HG03354 (cell line): ENCODE data around the gene PHF1.
"Not testable (repeated sequence)": the region's sequence is repeated elsewhere in the genome, so short reads cannot be mapped to it uniquely, and the experiment has no call there.

Source experiments
- ATAC-seq: cut with Tn5 transposase; IDR thresholded peaks from one replicate; pipeline ENCODE4 v1.9.1; 2021; ENCODE audit warnings: mild to moderate bottlenecking; ENCODE audit not compliant: unreplicated experiment, poor library complexity, severe bottlenecking

The PHF1 gene

GRCh38 chr6:33390767-33391277 lies 20.0 kb upstream of the PHF1 start:
- ATAC-seq, result no peak

DNA sequence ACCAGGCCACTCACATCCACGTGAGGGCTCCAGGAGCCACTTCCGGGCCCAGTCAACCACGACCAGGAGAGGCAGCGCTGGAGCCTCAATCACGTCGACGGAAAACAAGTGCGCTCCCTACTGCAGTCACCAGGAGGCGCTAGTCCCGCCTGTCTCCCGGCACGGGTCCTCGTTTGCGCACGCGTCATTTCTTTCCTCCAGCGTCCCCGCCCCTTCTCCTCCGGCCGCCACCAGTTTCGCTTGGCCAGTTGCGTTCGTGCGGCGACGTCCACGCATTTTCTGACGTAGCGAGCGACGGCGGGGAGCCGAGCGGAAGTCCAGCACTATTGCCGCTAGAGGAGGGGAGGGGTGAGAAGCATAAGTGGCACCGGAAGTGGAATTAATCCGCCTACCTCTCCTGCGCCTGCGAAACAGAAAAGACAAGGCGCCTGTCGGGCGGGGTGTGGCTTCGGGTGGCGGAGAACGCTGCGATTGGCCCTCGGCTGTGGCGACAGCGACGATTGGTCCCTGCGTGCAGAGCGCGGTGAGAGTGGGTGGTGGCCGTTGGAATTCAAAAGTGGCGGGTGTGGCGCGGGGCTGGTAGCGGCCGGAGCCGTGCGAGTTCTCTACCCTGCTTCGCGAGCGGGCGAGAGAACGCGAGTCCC lies 19.4 kb upstream of the PHF1 start, which contains the start of gene KIFC1:
KIFC1 (plus strand) TSS at position 546 of the 644 bp plus-strand sequence. CDS start 163 bp downstream, outside the sequence.
- peak; percentile 89 for ATAC-seq

DNA sequence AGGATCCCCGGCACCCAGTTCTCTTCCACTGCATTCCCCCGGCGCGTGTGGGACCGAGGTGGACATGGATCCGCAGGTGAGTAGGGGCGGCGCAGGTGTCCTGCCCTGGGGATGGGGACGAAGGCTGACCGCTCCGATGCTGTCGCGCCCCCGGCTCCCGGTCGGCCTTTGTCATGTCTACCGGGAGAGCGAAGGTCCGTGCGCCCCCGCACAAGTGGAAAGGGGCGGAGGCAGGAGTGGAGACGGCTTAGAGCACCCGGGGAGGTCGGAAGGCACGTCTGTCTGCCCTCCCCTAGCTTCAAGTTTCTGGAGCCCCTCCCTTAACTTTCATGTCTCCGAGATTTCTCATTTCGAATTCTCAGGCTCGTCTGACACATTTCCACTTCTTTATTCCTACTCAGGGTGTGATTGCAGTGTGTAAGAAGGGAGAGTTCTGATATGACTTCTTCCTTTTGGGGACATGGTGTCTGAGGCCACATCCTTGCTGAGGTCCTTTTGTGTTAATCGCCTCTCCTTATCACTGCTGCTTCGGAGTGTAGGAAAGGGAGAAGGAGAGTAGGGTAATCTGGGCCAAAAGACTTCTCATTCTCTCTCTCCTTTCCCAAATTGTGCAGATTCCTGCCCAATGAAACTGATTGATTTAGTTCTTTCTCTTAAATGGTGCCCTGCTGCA lies 18.8 kb upstream of the PHF1 start:
- no peak for ATAC-seq

DNA sequence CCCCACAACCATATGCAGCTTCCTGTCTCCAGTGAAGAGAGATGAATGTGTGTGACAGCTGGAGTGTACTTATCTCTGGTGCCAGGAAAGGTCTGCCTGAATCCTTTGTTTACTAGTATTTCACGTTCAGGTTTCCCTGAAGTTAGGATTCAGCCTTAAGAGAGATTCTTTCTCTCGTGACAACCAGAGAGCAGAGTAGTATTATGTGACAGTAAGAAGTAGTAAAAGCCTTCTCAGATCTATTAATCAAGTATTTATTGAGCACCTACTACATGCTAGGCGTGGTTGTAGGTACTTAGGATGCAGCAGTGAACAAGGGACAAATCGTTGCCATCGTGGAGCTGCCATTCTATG lies 18.2 kb upstream of the PHF1 start:
- no peak for ATAC-seq

DNA sequence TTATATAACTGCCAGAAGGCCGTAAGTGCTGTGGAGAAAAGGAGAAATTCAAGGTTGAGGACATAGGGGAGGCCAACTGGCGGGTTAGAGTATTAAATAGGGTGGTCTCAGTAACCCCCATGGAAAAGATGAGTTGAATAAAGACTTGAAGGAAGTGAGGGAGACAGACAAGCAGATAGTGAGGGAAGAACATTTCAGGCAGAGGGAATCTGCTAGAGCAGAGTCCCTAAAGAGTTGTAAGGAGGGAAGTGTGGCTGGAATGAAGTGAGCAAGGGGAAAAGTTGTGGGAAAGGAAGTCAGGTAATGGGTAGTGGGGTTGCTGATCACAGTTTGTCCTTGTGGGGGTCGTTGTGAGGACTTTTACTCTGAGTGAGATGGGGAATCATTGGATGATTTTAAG lies 17.8 kb upstream of the PHF1 start:
- ATAC-seq, result no peak

- ATAC-seq, result no peak
These were observed 13.3 kb upstream of the PHF1 start for GRCh38 chr6:33397541-33397940.

DNA sequence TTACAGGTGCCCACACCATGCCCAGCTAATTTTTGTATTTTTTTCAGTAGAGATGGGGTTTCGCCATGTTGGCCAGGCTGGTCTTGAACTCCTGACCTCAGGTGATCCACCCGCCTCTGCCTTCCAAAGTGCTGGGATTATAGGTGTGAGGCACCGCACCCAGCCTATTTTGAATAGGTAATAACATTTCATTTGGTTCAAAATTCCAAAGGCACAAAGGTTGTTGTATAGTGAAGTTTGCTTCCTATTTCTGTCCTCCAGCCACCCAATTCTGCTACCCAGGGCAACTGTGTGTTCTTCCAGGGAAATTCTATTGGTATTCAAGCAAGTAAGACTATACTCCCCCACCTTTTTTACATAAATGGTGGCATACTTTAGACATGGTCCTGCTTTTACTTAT lies 12.2 kb upstream of the PHF1 start:
- not testable (repeated sequence) for ATAC-seq

DNA sequence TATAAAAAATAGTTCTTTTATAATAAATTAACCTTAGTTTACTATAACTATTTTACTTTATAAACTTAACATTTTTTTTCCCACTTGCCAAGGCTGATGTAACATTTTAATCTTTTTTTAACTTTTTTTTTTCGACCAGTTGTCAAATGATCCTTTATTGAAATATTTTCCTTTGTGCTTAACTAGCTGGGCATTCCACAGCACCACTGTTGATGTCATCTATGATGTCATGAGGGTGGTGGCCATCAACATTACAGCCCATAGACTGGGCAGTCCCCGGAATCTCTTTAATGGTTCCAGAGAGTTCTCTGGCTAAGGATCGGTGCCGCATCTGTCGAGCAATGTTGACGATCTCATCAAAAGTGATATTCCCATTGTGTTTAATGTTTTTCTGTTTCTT lies 10.9 kb upstream of the PHF1 start:
- not testable (repeated sequence) for ATAC-seq

DNA sequence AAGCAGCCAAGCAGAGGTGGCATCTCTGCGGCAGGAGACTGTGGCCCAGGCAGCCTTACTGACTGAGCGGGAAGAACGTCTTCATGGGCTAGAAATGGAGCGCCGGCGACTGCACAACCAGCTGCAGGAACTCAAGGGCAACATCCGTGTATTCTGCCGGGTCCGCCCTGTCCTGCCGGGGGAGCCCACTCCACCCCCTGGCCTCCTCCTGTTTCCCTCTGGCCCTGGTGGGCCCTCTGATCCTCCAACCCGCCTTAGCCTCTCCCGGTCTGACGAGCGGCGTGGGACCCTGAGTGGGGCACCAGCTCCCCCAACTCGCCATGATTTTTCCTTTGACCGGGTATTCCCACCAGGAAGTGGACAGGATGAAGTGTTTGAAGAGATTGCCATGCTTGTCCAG lies 5.9 kb upstream of the PHF1 start:
- ATAC-seq, result no peak

GRCh38 chr6:33405386-33405940 lies 5.4 kb upstream of the PHF1 start:
- ATAC-seq, result no peak

DNA sequence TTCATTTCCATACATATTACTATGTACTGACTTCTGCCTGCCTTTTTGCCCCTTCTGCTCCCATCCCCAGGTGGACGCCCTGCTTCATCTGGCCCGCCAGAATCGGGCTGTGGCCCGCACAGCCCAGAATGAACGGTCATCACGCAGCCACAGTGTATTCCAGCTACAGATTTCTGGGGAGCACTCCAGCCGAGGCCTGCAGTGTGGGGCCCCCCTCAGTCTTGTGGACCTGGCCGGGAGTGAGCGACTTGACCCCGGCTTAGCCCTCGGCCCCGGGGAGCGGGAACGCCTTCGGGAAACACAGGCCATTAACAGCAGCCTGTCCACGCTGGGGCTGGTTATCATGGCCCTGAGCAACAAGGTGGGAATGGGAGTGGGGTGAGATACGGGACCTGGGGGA lies 4.7 kb upstream of the PHF1 start:
- no peak for ATAC-seq

DNA sequence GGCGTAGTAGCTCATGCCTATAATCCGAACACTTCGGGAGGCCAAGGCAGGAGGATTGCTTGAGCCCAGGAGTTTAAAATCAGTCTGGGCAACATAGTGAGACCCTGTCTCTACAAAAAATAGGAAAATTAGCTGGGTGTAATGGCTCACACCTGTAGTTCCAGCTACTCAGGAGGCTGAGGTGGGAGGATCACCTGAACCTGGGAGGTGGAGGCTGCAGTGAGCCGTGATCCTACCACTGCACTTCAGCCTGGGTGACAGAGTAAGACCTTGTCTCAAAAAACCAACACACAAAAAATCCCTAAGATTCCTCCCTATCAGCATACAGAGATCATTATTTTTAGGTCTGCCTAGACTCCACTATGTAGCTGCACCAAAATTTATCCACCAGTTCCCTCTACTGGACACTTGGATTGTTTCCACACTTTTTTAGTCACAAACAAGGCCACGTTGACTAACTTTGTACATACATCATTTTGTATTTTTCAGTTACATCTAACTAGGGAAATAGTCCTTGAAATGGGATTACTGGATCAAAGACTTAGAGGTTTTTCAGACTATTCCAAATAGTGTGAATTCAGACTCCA lies 3.6 kb upstream of the PHF1 start:
- no peak for ATAC-seq

GRCh38 chr6:33410050-33410710 lies 634 bp upstream of the PHF1 start:
- ATAC-seq, result peak; percentile 80

DNA sequence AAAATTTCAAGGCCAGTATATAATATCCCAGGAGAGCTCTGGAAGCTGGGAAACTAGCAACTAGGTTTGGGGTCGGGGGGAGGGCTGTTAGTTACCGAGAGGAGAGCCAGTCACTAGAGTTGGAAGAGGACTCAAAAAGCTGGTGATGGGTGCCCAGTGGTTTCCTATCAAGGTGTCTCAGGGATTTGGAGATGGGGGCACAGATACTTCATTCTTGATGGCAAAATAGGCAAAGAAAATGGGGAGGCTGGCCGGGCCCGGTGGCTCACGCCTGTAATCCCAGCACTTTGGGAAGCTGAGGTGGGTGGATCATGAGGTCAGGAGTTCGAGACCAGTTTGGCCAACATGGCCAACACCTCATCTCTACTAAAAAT lies 805 bp downstream of the PHF1 start:
- no peak for ATAC-seq

DNA sequence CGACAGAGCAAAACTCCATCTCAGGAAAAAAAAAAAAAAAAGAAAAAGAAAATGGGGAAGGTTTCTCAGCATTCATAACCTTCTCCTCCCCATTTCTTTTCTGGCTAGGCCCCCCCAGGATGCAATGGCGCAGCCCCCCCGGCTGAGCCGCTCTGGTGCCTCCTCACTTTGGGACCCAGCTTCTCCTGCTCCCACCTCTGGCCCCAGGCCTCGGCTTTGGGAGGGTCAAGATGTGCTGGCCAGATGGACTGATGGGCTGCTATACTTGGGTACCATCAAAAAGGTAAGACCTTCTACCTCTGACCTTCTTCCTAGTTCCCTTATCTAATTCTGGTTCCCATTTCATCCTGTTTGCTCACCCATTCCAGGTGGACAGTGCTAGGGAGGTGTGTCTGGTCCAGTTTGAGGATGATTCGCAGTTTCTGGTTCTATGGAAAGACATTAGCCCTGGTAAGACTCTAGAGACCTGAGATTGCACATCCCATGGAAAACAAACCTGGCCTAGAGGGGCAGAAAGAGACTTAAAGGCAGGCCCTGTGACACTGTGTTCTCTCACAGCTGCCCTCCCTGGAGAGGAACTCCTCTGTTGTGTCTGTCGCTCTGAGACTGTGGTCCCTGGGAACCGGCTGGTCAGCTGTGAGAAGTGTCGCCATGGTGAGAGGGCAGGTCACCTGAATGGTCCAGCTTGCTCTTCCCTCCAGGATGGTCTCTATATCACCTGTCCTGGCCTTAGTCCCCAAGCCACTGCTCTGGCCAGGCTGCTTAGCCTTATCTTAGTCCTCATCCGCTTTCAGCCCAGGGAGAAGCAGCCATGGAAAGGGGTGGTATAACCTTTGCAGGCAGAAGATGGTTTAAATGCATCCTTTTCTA lies 1.6 kb downstream of the PHF1 start:
- no peak for ATAC-seq

GRCh38 chr6:33413241-33414120 lies 2.7 kb downstream of the PHF1 start:
- ATAC-seq, result no peak

DNA sequence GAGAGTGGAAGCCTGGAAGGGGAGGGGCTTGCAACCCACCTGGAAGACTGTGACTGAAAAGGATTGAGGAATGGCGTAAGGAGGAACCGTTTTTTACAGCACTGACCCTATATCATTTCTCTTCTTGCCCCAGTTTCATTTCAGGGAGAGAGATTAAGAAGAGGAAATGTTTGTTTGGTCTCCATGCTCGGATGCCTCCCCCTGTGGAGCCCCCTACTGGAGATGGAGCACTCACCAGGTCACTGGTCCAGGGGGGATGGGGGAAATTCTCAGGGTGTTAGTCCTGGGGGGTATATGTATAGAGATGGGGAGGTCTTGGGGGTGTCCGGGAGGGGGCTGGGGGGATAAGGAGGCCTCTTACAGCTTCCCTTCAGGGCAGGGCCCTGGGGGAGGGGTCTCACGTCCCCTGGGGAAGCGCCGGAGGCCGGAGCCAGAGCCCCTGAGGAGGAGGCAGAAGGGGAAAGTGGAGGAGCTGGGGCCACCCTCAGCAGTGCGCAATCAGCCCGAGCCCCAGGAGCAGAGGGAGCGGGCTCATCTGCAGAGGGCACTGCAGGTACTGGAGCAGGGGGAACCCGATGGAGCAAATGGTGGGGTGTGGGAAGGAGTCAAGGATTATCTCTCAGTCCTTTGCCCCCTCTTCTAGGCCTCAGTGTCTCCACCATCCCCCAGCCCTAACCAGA lies 3.9 kb downstream of the PHF1 start:
- no peak for ATAC-seq

DNA sequence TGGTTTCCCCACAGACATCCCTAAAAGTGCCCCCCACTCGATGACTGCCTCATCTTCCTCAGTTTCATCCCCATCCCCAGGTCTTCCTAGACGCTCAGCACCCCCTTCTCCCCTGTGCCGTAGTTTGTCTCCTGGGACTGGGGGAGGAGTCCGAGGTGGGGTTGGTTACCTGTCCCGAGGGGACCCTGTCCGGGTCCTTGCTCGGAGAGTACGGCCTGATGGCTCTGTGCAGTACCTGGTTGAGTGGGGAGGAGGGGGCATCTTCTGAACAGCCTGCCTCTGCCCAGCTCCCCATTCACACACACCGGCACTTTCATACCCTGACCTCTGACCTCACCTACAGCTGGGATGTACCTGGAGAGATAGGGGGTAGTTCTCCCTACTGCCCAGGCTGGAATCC lies 5.0 kb downstream of the PHF1 start:
- no peak for ATAC-seq
